ENCODE data around the gene SLFN11. TPM values are rescaled to one million over a fixed set of nuclear protein-coding genes. Genes with fewer than 3 reads are reported as not detected.
"Not testable (repeated sequence)": the region's sequence is repeated elsewhere in the genome, so short reads cannot be mapped to it uniquely, and the experiment has no call there.

The SLFN11 gene, protein sequence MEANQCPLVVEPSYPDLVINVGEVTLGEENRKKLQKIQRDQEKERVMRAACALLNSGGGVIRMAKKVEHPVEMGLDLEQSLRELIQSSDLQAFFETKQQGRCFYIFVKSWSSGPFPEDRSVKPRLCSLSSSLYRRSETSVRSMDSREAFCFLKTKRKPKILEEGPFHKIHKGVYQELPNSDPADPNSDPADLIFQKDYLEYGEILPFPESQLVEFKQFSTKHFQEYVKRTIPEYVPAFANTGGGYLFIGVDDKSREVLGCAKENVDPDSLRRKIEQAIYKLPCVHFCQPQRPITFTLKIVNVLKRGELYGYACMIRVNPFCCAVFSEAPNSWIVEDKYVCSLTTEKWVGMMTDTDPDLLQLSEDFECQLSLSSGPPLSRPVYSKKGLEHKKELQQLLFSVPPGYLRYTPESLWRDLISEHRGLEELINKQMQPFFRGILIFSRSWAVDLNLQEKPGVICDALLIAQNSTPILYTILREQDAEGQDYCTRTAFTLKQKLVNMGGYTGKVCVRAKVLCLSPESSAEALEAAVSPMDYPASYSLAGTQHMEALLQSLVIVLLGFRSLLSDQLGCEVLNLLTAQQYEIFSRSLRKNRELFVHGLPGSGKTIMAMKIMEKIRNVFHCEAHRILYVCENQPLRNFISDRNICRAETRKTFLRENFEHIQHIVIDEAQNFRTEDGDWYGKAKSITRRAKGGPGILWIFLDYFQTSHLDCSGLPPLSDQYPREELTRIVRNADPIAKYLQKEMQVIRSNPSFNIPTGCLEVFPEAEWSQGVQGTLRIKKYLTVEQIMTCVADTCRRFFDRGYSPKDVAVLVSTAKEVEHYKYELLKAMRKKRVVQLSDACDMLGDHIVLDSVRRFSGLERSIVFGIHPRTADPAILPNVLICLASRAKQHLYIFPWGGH
- total RNA-seq (2014; rRNA removed; shearing (Covaris generic)), result 0.05 TPM in 1 of 2 replicates, not detected in the other
- not detected in 2 replicates for total RNA-seq (2022)
- not detected for Bru-seq, nascent RNA
- not detected for BruChase-seq, experiment 1, labeled RNA remaining after a 6-hour chase
- BruChase-seq, experiment 2, labeled RNA remaining after a 2-hour chase, result percentile 12 among the genes with signal in this experiment
- long read RNA-seq, result 0 reads

DNA sequence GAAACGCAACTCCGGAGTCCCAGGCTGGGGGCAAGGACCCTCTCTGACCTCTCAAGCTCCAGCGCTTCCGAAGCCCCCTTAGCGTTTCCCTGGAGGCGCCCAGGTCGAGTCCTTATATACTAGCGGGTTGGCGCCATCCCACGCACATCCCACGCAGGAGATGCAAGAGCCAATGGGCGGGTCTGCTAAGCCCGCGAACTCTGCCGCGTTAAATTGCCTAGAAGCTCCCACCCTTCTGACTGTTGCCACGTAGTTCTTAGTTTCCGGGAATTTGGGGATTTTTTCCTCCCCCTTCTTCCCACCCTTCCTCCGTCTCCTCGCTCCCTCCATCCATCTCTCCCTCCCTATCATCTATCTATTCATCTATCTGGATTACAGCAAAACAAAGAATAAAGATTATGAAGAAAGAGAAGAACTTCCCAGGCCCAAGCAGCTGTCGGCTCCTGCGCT lies at the start of gene SLFN11:
TSS of gene SLFN11 (minus strand) at position 88 of the 450 bp plus-strand sequence. CDS start 9,814 bp downstream, outside the sequence.
- peak within 1 kb of the TSS; percentile 46; the same call in 1 of the 2 replicates for H2AFZ ChIP-seq (ENCODE audit: low read length)
- POLR2A ChIA-PET, result no interaction called here
- TF ChIP-seq EZH2phosphoT487 (IDR thresholded peaks at IDR 0.05; ENCODE audit: borderline replicate concordance, low read depth, low read length) (no peak), CTCF (conservative IDR thresholded peaks at IDR 0.05; ENCODE audit: low read length) (no peak)

DNA sequence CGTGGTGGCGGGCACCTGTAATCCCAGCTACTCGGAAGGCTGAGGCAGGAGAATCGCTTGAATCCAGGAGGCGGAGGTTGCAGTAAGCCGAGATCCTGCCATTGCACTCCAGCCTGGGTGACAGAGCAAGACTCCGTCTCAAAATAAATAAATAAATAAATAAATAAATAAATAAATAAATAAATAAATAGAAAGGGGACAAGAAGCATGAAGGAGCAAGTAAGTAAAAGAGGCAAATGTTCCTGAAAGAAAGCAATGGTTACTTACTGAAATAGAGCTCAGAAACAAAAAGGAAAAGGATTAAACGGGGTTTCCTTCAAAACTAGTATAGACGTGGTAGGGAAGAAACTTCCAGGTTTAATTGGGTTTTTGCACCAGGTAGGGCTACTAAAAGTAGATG lies 47.6 kb upstream of the SLFN11 start:
- H3K27ac ChIP-seq (ENCODE audit: low read depth, low read length, poor library complexity, severe bottlenecking); intact Hi-C loops (cut with micrococcal nuclease; ENCODE audit: unreplicated experiment); H4K20me1 ChIP-seq (ENCODE audit: insufficient read depth, low read length); H3K36me3 ChIP-seq (ENCODE audit: insufficient read depth, low read length); BruUV-seq (replicated peaks); CTCF ChIA-PET (ENCODE audit: unreplicated experiment); H3K9me2 ChIP-seq (ENCODE audit: insufficient read depth, low read length); H3K9me3 ChIP-seq (ENCODE audit: low read length); H3K79me2 ChIP-seq (ENCODE audit: insufficient read depth, low read depth, low read length); H3K4me2 ChIP-seq (ENCODE audit: low read length); H3K4me1 ChIP-seq (ENCODE audit: insufficient read depth, low read length, poor library complexity, severe bottlenecking); POLR2A ChIA-PET; DNase-seq (ENCODE audit: low spot score); H2AFZ ChIP-seq (ENCODE audit: low read length); H3K4me3 ChIP-seq (ENCODE audit: low read depth, low read length, poor library complexity, severe bottlenecking): not testable (repeated sequence)

More for the DNA sequence above, at the start of gene SLFN11:
- peak within 1 kb of the TSS; percentile 57 for H3K4me3 ChIP-seq (ENCODE audit: low read depth, low read length, poor library complexity, severe bottlenecking)
- no peak for DNase-seq (ENCODE audit: low spot score)
- H3K36me3 ChIP-seq (ENCODE audit: insufficient read depth, low read length), result no peaks in the 10 kb centered on the region
- CTCF ChIA-PET (ENCODE audit: unreplicated experiment), result no interaction called here
- H3K27ac ChIP-seq (ENCODE audit: low read depth, low read length, poor library complexity, severe bottlenecking), result no peak within 1 kb of the TSS
- no peaks in the 10 kb centered on the region for H3K4me1 ChIP-seq (ENCODE audit: insufficient read depth, low read length, poor library complexity, severe bottlenecking)
- H3K9me3 ChIP-seq (ENCODE audit: low read length), result peaks cover 7% of the 10 kb centered on the region; the same call in 1 of the 2 replicates
- no peaks in the 10 kb centered on the region for H3K79me2 ChIP-seq (ENCODE audit: insufficient read depth, low read depth, low read length)
- intact Hi-C loops (cut with micrococcal nuclease; ENCODE audit: unreplicated experiment), result no loop called here
- no peaks in the 10 kb centered on the region for H3K9me2 ChIP-seq (ENCODE audit: insufficient read depth, low read length)
- H3K4me2 ChIP-seq (ENCODE audit: low read length), result peak within 1 kb of the TSS; percentile 79
- H4K20me1 ChIP-seq (ENCODE audit: insufficient read depth, low read length), result no peaks in the 10 kb centered on the region
- no TSS peak for BruUV-seq (replicated peaks)

- CTCF ChIA-PET (ENCODE audit: unreplicated experiment), result no interaction called here
- no TSS peak for BruUV-seq (replicated peaks)
- TF ChIP-seq EZH2phosphoT487 (IDR thresholded peaks at IDR 0.05; ENCODE audit: borderline replicate concordance, low read depth, low read length) (no peak), CTCF (conservative IDR thresholded peaks at IDR 0.05; ENCODE audit: low read length) (no peak)
Measured at GRCh38 chr17:35416659-35417058, 43.2 kb upstream of the SLFN11 start.

GRCh38 chr17:35414707-35415106 lies 41.3 kb upstream of the SLFN11 start:
- H3K4me1 ChIP-seq (ENCODE audit: insufficient read depth, low read length, poor library complexity, severe bottlenecking); H3K36me3 ChIP-seq (ENCODE audit: insufficient read depth, low read length); intact Hi-C loops (cut with micrococcal nuclease; ENCODE audit: unreplicated experiment); DNase-seq (ENCODE audit: low spot score); CTCF ChIA-PET (ENCODE audit: unreplicated experiment); H3K4me2 ChIP-seq (ENCODE audit: low read length); H4K20me1 ChIP-seq (ENCODE audit: insufficient read depth, low read length); H3K27ac ChIP-seq (ENCODE audit: low read depth, low read length, poor library complexity, severe bottlenecking); H3K79me2 ChIP-seq (ENCODE audit: insufficient read depth, low read depth, low read length); BruUV-seq (replicated peaks); H3K9me2 ChIP-seq (ENCODE audit: insufficient read depth, low read length); H3K4me3 ChIP-seq (ENCODE audit: low read depth, low read length, poor library complexity, severe bottlenecking); H3K9me3 ChIP-seq (ENCODE audit: low read length); POLR2A ChIA-PET; H2AFZ ChIP-seq (ENCODE audit: low read length): not testable (repeated sequence)

More at GRCh38 chr17:35416659-35417058, 43.2 kb upstream of the SLFN11 start:
- POLR2A ChIA-PET, result interaction anchor here (0.7 kb wide), 1 partner anchor 9 kb away, joined by 3 read pairs; no protein-coding TSS in a partner anchor
- Histone ChIP-seq H3K79me2 (ENCODE audit: insufficient read depth, low read depth, low read length) (no peaks in the 10 kb centered on the region), H3K9me2 (ENCODE audit: insufficient read depth, low read length) (no peaks in the 10 kb centered on the region), H4K20me1 (ENCODE audit: insufficient read depth, low read length) (no peaks in the 10 kb centered on the region), H2AFZ (ENCODE audit: low read length) (no peak overlapping the region), H3K4me3 (ENCODE audit: low read depth, low read length, poor library complexity, severe bottlenecking) (no peak overlapping the region), H3K4me1 (ENCODE audit: insufficient read depth, low read length, poor library complexity, severe bottlenecking) (no peaks in the 10 kb centered on the region), H3K4me2 (ENCODE audit: low read length) (no peak overlapping the region), H3K36me3 (ENCODE audit: insufficient read depth, low read length) (no peaks in the 10 kb centered on the region), H3K9me3 (ENCODE audit: low read length) (no peaks in the 10 kb centered on the region), H3K27ac (ENCODE audit: low read depth, low read length, poor library complexity, severe bottlenecking) (no peak overlapping the region)
- DNase-seq (ENCODE audit: low spot score), result no peak
- intact Hi-C loops (cut with micrococcal nuclease; ENCODE audit: unreplicated experiment), result no loop called here
